Measurements from ENCODE around the gene CBX2.

The CBX2 gene

GRCh38 chr17:79803421-79803996 is 25.6 kb downstream of the CBX2 start:
- Histone ChIP-seq H3K4me1 (ENCODE audit: control insufficient read depth, insufficient read depth, low read length) (peaks cover 2% of the 10 kb centered on the region), H3K4me3 (ENCODE audit: low read length) (no peak overlapping the region), H3K27ac (ENCODE audit: low read depth, low read length) (no peak overlapping the region), H3K9ac (ENCODE audit: low read length) (no peak overlapping the region), H3K27me3 (ENCODE audit: control insufficient read depth, insufficient read depth, low read length) (peaks cover 94% of the 10 kb centered on the region), H3K36me3 (ENCODE audit: control insufficient read depth, insufficient read depth, low read length) (no peaks in the 10 kb centered on the region)

GRCh38 chr17:79803997-79804855 is 26.3 kb downstream of the CBX2 start:
- H3K4me3 ChIP-seq (ENCODE audit: low read length): no peak overlapping the region
- H3K36me3 ChIP-seq (ENCODE audit: control insufficient read depth, insufficient read depth, low read length): no peaks in the 10 kb centered on the region
- H3K27me3 ChIP-seq (ENCODE audit: control insufficient read depth, insufficient read depth, low read length): peaks cover 91% of the 10 kb centered on the region
- no peak overlapping the region for H3K9ac ChIP-seq (ENCODE audit: low read length)
- no peaks in the 10 kb centered on the region for H3K4me1 ChIP-seq (ENCODE audit: control insufficient read depth, insufficient read depth, low read length)
- H3K27ac ChIP-seq (ENCODE audit: low read depth, low read length): no peak overlapping the region

GRCh38 chr17:79804856-79805696 is 27.1 kb downstream of the CBX2 start:
- Histone ChIP-seq H3K27ac (ENCODE audit: low read depth, low read length) (no peak overlapping the region), H3K4me3 (ENCODE audit: low read length) (no peak overlapping the region), H3K36me3 (ENCODE audit: control insufficient read depth, insufficient read depth, low read length) (no peaks in the 10 kb centered on the region), H3K9ac (ENCODE audit: low read length) (no peak overlapping the region), H3K27me3 (ENCODE audit: control insufficient read depth, insufficient read depth, low read length) (peaks cover 86% of the 10 kb centered on the region), H3K4me1 (ENCODE audit: control insufficient read depth, insufficient read depth, low read length) (no peaks in the 10 kb centered on the region)

- no peaks in the 10 kb centered on the region for H3K4me1 ChIP-seq (ENCODE audit: control insufficient read depth, insufficient read depth, low read length)
- peaks cover 80% of the 10 kb centered on the region for H3K27me3 ChIP-seq (ENCODE audit: control insufficient read depth, insufficient read depth, low read length)
- no peak overlapping the region for H3K9ac ChIP-seq (ENCODE audit: low read length)
- no peak overlapping the region for H3K4me3 ChIP-seq (ENCODE audit: low read length)
- no peaks in the 10 kb centered on the region for H3K36me3 ChIP-seq (ENCODE audit: control insufficient read depth, insufficient read depth, low read length)
- H3K27ac ChIP-seq (ENCODE audit: low read depth, low read length): no peak overlapping the region
Observed at GRCh38 chr17:79806446-79806760, 28.5 kb downstream of the CBX2 start.

GRCh38 chr17:79806863-79807720 is 29.1 kb downstream of the CBX2 start:
- Histone ChIP-seq H3K4me3 (ENCODE audit: low read length) (no peak overlapping the region), H3K27ac (ENCODE audit: low read depth, low read length) (no peak overlapping the region), H3K36me3 (ENCODE audit: control insufficient read depth, insufficient read depth, low read length) (no peaks in the 10 kb centered on the region), H3K27me3 (ENCODE audit: control insufficient read depth, insufficient read depth, low read length) (peaks cover 80% of the 10 kb centered on the region), H3K4me1 (ENCODE audit: control insufficient read depth, insufficient read depth, low read length) (no peaks in the 10 kb centered on the region), H3K9ac (ENCODE audit: low read length) (no peak overlapping the region)

GRCh38 chr17:79808763-79809529 is 31.0 kb downstream of the CBX2 start:
- no peaks in the 10 kb centered on the region for H3K36me3 ChIP-seq (ENCODE audit: control insufficient read depth, insufficient read depth, low read length)
- H3K4me1 ChIP-seq (ENCODE audit: control insufficient read depth, insufficient read depth, low read length): no peaks in the 10 kb centered on the region
- peaks cover 70% of the 10 kb centered on the region for H3K27me3 ChIP-seq (ENCODE audit: control insufficient read depth, insufficient read depth, low read length)
- H3K4me3 ChIP-seq (ENCODE audit: low read length): no peak overlapping the region
- H3K27ac ChIP-seq (ENCODE audit: low read depth, low read length): no peak overlapping the region
- H3K9ac ChIP-seq (ENCODE audit: low read length): no peak overlapping the region

GRCh38 chr17:79809530-79810129 is 31.7 kb downstream of the CBX2 start:
- Histone ChIP-seq H3K9ac (ENCODE audit: low read length) (no peak overlapping the region), H3K4me3 (ENCODE audit: low read length) (no peak overlapping the region)

GRCh38 chr17:79810130-79811010 is 32.4 kb downstream of the CBX2 start:
- Histone ChIP-seq H3K36me3 (ENCODE audit: control insufficient read depth, insufficient read depth, low read length) (no peaks in the 10 kb centered on the region), H3K9ac (ENCODE audit: low read length) (no peak overlapping the region), H3K4me3 (ENCODE audit: low read length) (no peak overlapping the region), H3K27me3 (ENCODE audit: control insufficient read depth, insufficient read depth, low read length) (peaks cover 68% of the 10 kb centered on the region), H3K4me1 (ENCODE audit: control insufficient read depth, insufficient read depth, low read length) (no peaks in the 10 kb centered on the region), H3K27ac (ENCODE audit: low read depth, low read length) (no peak overlapping the region)

More at GRCh38 chr17:79809530-79810129, 31.7 kb downstream of the CBX2 start:
- H3K27me3 ChIP-seq (ENCODE audit: control insufficient read depth, insufficient read depth, low read length): peaks cover 67% of the 10 kb centered on the region
- no peak overlapping the region for H3K27ac ChIP-seq (ENCODE audit: low read depth, low read length)
- no peaks in the 10 kb centered on the region for H3K4me1 ChIP-seq (ENCODE audit: control insufficient read depth, insufficient read depth, low read length)
- H3K36me3 ChIP-seq (ENCODE audit: control insufficient read depth, insufficient read depth, low read length): no peaks in the 10 kb centered on the region

- Histone ChIP-seq H3K4me3 (ENCODE audit: low read length) (no peak overlapping the region), H3K9ac (ENCODE audit: low read length) (no peak overlapping the region), H3K27ac (ENCODE audit: low read depth, low read length) (no peak overlapping the region), H3K4me1 (ENCODE audit: control insufficient read depth, insufficient read depth, low read length) (no peaks in the 10 kb centered on the region), H3K27me3 (ENCODE audit: control insufficient read depth, insufficient read depth, low read length) (peaks cover 63% of the 10 kb centered on the region), H3K36me3 (ENCODE audit: control insufficient read depth, insufficient read depth, low read length) (no peaks in the 10 kb centered on the region)
Observed at GRCh38 chr17:79811011-79811867, 33.3 kb downstream of the CBX2 start.

- no peak overlapping the region for H3K9ac ChIP-seq (ENCODE audit: low read length)
- H3K4me3 ChIP-seq (ENCODE audit: low read length): no peak overlapping the region
- H3K4me1 ChIP-seq (ENCODE audit: control insufficient read depth, insufficient read depth, low read length): no peaks in the 10 kb centered on the region
Observed at GRCh38 chr17:79811868-79812352, 34.0 kb downstream of the CBX2 start.

More at GRCh38 chr17:79811868-79812352, 34.0 kb downstream of the CBX2 start:
- no peak overlapping the region for H3K27ac ChIP-seq (ENCODE audit: low read depth, low read length)
- no peaks in the 10 kb centered on the region for H3K36me3 ChIP-seq (ENCODE audit: control insufficient read depth, insufficient read depth, low read length)
- peaks cover 56% of the 10 kb centered on the region for H3K27me3 ChIP-seq (ENCODE audit: control insufficient read depth, insufficient read depth, low read length)

Data from rectal smooth muscle tissue (tissue), 1 donor.